Transverse colon (tissue), 4 donors: Measurements from ENCODE around the gene PDCD11. TPM values are rescaled to one million over a fixed set of nuclear protein-coding genes. Genes with fewer than 3 reads are reported as not detected.

Source experiments
- DNase-seq: peaks from one replicate; pipeline ENCODE4 v3.0.0-alpha.2; 2019
- H3K27ac ChIP-seq, 4 donors: fragments of 200-600 bp; sonication (generic); 2 replicates each; pipeline ENCODE4 v1.5.1; 2016 to 2018; ENCODE audit warnings: inconsistent platforms in 4 of 4
- H3K27me3 ChIP-seq: fragments of 200-600 bp; sonication (generic); 2 replicates; pipeline ENCODE4 v1.5.1; 2017; ENCODE audit warnings: inconsistent platforms
- H3K36me3 ChIP-seq, 4 donors: fragments of 200-600 bp; sonication (generic); 2 replicates each; pipeline ENCODE4 v1.5.1; 2017 to 2019; ENCODE audit warnings: inconsistent platforms in 4 of 4
- H3K4me1 ChIP-seq, 4 donors: fragments of 200-600 bp; sonication (generic); 2 replicates each; pipeline ENCODE4 v1.5.1; 2017 to 2020; ENCODE audit warnings: inconsistent platforms in 4 of 4
- H3K4me3 ChIP-seq, 4 donors: fragments of 200-600 bp; sonication (generic); 1 replicate in 1 of 4; 2 replicates in 3 of 4; pipeline versions ENCODE4 v1.5.1 to v1.6.1; 2017 to 2019; ENCODE audit warnings: inconsistent platforms in 4 of 4
- H3K9me3 ChIP-seq, 2 donors: fragments of 200-600 bp; sonication (generic); 2 replicates each; pipeline ENCODE4 v1.5.1; 2017 to 2019; ENCODE audit warnings: inconsistent platforms in 2 of 2
- CTCF ChIP-seq, 5 experiments: fragments of 200-600 bp in 3 of 5; fragments of 450-650 bp in 2 of 5; sonication (generic) in 3 of 5; IDR thresholded peaks; 1 replicate in 2 of 5; 2 replicates in 3 of 5; pipeline ENCODE4 v1.5.1; 2016 to 2017; ENCODE audit warnings: antibody characterized with exemption in 5 of 5, inconsistent platforms in 3 of 5, mild to moderate bottlenecking in 2 of 5, moderate library complexity in 1 of 5
- EP300 ChIP-seq: sonication (generic); formaldehyde crosslinking; IDR thresholded peaks from one replicate; pipeline ENCODE4 v1.6.1; 2017; ENCODE audit warnings: antibody characterized with exemption, low read depth
- POLR2A ChIP-seq: fragments of 450-650 bp; IDR thresholded peaks from one replicate; pipeline ENCODE4 v1.6.1; 2016; ENCODE audit warnings: antibody characterized with exemption, mild to moderate bottlenecking, moderate library complexity
- POLR2AphosphoS5 ChIP-seq, 3 donors: sonication (generic); formaldehyde crosslinking; IDR thresholded peaks; one replicate each; pipeline ENCODE4 v1.6.1; 2016; ENCODE audit warnings: antibody characterized with exemption in 3 of 3
- WGBS, 2 donors: methylation state at CpG; one replicate each; pipeline ENCODE4 v1.1.5; 2018; ENCODE audit warnings: low coverage in 1 of 2; 5-methylcytosine and 5-hydroxymethylcytosine counted together
- in situ Hi-C, 4 donors: fragments of 200-750 bp; cut with MboI; loops; one replicate each; pipeline versions ENCODE4 v1.15.0 to v1.15.1; 2017; ENCODE audit warnings: low sequenced_read_pairs in 3 of 4, low pct_ligation_motif_present in 1 of 4, low pct_unique_long_range_greater_than_20kb in 1 of 4
- intact Hi-C: fragments of 100-400 bp; cut with DNase I; formaldehyde crosslinking; loops from one replicate; pipeline ENCODE4 v1.15.1; 2023; ENCODE audit warnings: low total_unique reads
- total RNA-seq, 4 donors: library from RNA; depleted of rRNA; stranded (reverse); fragments of >200 nt; gene quantifications; one replicate each; pipeline ENCODE4 v1.1.0, GENCODE V29; 2016

The PDCD11 gene
- total RNA-seq, 4 donors from 2014 or later: 10.1 to 20.0 (median 13.3) TPM

- peak overlapping the region; percentile 72 to 99 (median 88) for H3K4me3 ChIP-seq
- WGBS, 2 donors: 1 to 20% methylated on average over 1 to 11 of the region's 11 CpGs
- H3K27ac ChIP-seq: peak overlapping the region; percentile 90 to 97 (median 93)
- no peaks in the 10 kb centered on the region for H3K27me3 ChIP-seq
- peaks cover 0 to 19% (median 9%) of the 10 kb centered on the region in 4 donors for H3K36me3 ChIP-seq
- TF ChIP-seq EP300: no peak
- no peak for TF ChIP-seq POLR2AphosphoS5 (IDR thresholded peaks at IDR 0.05)
- TF ChIP-seq POLR2A: no peak
- TF ChIP-seq CTCF (IDR thresholded peaks at IDR 0.05): no peak
- intact Hi-C loops (no loop called here), in situ Hi-C loops (no loop called here)
- no peaks in the 10 kb centered on the region for H3K9me3 ChIP-seq
- peak; percentile 25 for DNase-seq
- H3K4me1 ChIP-seq: peaks cover 9 to 41% (median 32%) of the 10 kb centered on the region in 4 donors
These were observed 716 bp upstream of the PDCD11 start for GRCh38 chr10:103395754-103396066.

GRCh38 chr10:103396789-103397087, 312 bp downstream of the PDCD11 start:
- in situ Hi-C loops (no loop called here), intact Hi-C loops (no loop called here)
- Histone ChIP-seq H3K4me3 (peak overlapping the region; percentile 77 to 99 (median 88)), H3K36me3 (peaks cover 0 to 19% (median 4%) of the 10 kb centered on the region in 4 donors), H3K9me3 (no peaks in the 10 kb centered on the region), H3K27ac (peak overlapping the region; percentile 90 to 97 (median 93)), H3K27me3 (no peaks in the 10 kb centered on the region), H3K4me1 (peaks cover 9 to 41% (median 32%) of the 10 kb centered on the region in 4 donors)
- 0 to 1% methylated on average over 1 to 8 of the region's 8 CpGs for WGBS, 2 donors
- no peak for DNase-seq
- TF ChIP-seq EP300 (no peak), CTCF (IDR thresholded peaks at IDR 0.05) (no peak), POLR2A (no peak), POLR2AphosphoS5 (IDR thresholded peaks at IDR 0.05) (no peak)

- WGBS, 2 donors: 33 to 47% methylated on average over 4 to 19 of the region's 19 CpGs
- Histone ChIP-seq H3K9me3 (no peaks in the 10 kb centered on the region), H3K36me3 (peaks cover 0 to 21% (median 3%) of the 10 kb centered on the region in 4 donors), H3K4me1 (peaks cover 9 to 41% (median 32%) of the 10 kb centered on the region in 4 donors), H3K27me3 (no peaks in the 10 kb centered on the region), H3K4me3 (peak overlapping the region; percentile 77 to 99 (median 88)), H3K27ac (peak overlapping the region in 3 of 4 donors; percentile 90 to 97 (median 91))
- in situ Hi-C loops (no loop called here), intact Hi-C loops (no loop called here)
- DNase-seq: no peak
- TF ChIP-seq POLR2A (no peak), EP300 (no peak), POLR2AphosphoS5 (IDR thresholded peaks at IDR 0.05) (no peak), CTCF (IDR thresholded peaks at IDR 0.05) (no peak)
These were observed 882 bp downstream of the PDCD11 start for GRCh38 chr10:103397191-103397825.

- peaks cover 0 to 69% (median 31%) of the 10 kb centered on the region in 4 donors for H3K36me3 ChIP-seq
- H3K9me3 ChIP-seq: no peaks in the 10 kb centered on the region
- WGBS, 2 donors: 93 to 100% methylated on average over 1 to 2 of the region's 2 CpGs
- TF ChIP-seq POLR2A (no peak), POLR2AphosphoS5 (IDR thresholded peaks at IDR 0.05) (no peak)
- intact Hi-C loops (no loop called here), in situ Hi-C loops (loop anchor here in 2 of 4 donors (10.0 to 25.0 kb wide), 2 partner anchors 71 to 274 kb away; no protein-coding TSS in a partner anchor)
- no peak for DNase-seq
- no peaks in the 10 kb centered on the region for H3K27me3 ChIP-seq
- H3K27ac ChIP-seq: no peak overlapping the region
- no peak overlapping the region for H3K4me3 ChIP-seq
- no peaks in the 10 kb centered on the region for H3K4me1 ChIP-seq
These were observed 17.1 kb downstream of the PDCD11 start for GRCh38 chr10:103413564-103413963.
